Measurements from ENCODE around the gene ATOX1. TPM values are rescaled to one million over a fixed set of nuclear protein-coding genes. Genes with fewer than 3 reads are reported as not detected.

ATOX1 gene
- total RNA-seq, 4 donors from 2014 or later = 73.4 to 236 (median 157) TPM

- TF ChIP-seq, protein P1, sequence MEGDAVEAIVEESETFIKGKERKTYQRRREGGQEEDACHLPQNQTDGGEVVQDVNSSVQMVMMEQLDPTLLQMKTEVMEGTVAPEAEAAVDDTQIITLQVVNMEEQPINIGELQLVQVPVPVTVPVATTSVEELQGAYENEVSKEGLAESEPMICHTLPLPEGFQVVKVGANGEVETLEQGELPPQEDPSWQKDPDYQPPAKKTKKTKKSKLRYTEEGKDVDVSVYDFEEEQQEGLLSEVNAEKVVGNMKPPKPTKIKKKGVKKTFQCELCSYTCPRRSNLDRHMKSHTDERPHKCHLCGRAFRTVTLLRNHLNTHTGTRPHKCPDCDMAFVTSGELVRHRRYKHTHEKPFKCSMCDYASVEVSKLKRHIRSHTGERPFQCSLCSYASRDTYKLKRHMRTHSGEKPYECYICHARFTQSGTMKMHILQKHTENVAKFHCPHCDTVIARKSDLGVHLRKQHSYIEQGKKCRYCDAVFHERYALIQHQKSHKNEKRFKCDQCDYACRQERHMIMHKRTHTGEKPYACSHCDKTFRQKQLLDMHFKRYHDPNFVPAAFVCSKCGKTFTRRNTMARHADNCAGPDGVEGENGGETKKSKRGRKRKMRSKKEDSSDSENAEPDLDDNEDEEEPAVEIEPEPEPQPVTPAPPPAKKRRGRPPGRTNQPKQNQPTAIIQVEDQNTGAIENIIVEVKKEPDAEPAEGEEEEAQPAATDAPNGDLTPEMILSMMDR (IDR thresholded peaks at IDR 0.05) = no peak
- TF ChIP-seq POLR2A (IDR thresholded peaks at IDR 0.05) = no peak
- H3K4me3 ChIP-seq (replicated peaks in 1 of 3) = no peak overlapping the region
- peaks cover 11 to 30% of the 10 kb centered on the region in 2 donors for H3K4me1 ChIP-seq
- H3K36me3 ChIP-seq = no peaks in the 10 kb centered on the region
- H3K9me3 ChIP-seq = no peaks in the 10 kb centered on the region
- H3K27ac ChIP-seq = peak overlapping the region in 1 of 3 donors; percentile 5
- no peaks in the 10 kb centered on the region for H3K27me3 ChIP-seq
- intact Hi-C loops (cut with DNase I) = no loop called here
- no peak for DNase-seq
- 85 to 94% methylated on average over 3 of the region's 3 CpGs for WGBS, 2 donors
Observed at GRCh38 chr5:151694035-151694485, 64.4 kb downstream of the ATOX1 start.

Small RNA genes lying within 50 kb of the gene (small RNA-seq; reads per million reads assigned to genes)
- gene RN7SKP232 = not detected

Other genes with a start within 250 kb of the ATOX1 start
- gene FAT2, start 167.3 kb downstream of the ATOX1 start, total RNA-seq = under 1 TPM in 3 of 4 donors, not detected in 1; 0.11 to 0.54 (median 0.13) TPM
- gene SPARC, start 71.7 kb downstream of the ATOX1 start, total RNA-seq = 100 to 1,000 TPM; 302 to 327 (median 309) TPM
- 100 to 1,000 TPM in 3 of 4 donors, 10 to 100 TPM in 1; 95.9 to 177 (median 131) TPM for gene G3BP1, start 13.3 kb upstream of the ATOX1 start, total RNA-seq
- not detected for gene GLRA1, start 166.2 kb upstream of the ATOX1 start, total RNA-seq

All from thyroid gland (tissue), 4 donors.